ENCODE data around the gene RSBN1L.

The RSBN1L gene

DNA sequence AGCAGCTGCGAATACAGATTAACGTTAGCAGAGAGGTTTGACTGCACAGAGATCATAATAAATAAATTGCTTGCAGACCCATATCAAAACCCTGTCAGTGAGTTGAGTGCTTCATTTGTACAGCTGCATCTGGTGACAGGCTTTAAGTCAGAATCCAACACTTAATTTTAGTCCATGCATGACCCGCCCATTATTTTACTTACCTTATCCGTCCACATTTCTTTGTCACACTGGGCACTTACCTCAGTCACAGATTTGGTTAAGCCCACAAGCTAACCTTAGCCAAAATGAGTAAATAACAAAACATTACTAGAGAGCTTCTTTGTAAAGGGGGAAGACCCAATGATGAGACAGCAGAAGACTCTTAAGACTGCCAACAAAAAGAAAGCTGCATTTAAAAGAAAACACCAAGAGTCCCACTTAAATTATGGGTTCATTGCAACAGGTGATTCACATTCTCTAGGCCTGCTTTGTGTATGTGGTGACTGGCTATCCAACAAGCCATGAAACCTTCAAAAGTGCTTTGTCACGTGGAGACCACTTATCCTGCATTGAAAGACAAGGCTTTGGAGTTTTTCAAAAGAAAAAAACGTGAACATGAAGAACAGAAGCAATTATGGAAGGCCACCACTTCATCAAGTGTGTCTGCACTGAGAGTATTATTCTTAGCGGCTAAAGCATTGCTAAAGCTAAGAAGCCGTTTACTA lies 134.5 kb downstream of the RSBN1L start:
- no peak overlapping the region for H3K9ac ChIP-seq
- no peaks in the 10 kb centered on the region for H3K27me3 ChIP-seq (ENCODE audit: insufficient read depth, low read depth)
- H3K4me3 ChIP-seq (IDR thresholded peaks at IDR 0.05; ENCODE audit: insufficient read depth, low read depth, low read length): no peak overlapping the region
- no peak overlapping the region for H2AFZ ChIP-seq (ENCODE audit: low read depth)
- H3K79me2 ChIP-seq (ENCODE audit: insufficient read depth, low read depth): 0 out of 2 replicates have a peak, but pooled peaks cover 9% of the 10 kb centered on the region
- no peaks in the 10 kb centered on the region for H3K4me1 ChIP-seq (ENCODE audit: low read depth, poor library complexity, severe bottlenecking)
- H3K27ac ChIP-seq: no peak overlapping the region
- H3K4me2 ChIP-seq: no peak overlapping the region
- H3K36me3 ChIP-seq (ENCODE audit: insufficient read depth): no peaks in the 10 kb centered on the region
- H4K20me1 ChIP-seq (ENCODE audit: insufficient read depth): no peaks in the 10 kb centered on the region
- TF ChIP-seq, protein P1, sequence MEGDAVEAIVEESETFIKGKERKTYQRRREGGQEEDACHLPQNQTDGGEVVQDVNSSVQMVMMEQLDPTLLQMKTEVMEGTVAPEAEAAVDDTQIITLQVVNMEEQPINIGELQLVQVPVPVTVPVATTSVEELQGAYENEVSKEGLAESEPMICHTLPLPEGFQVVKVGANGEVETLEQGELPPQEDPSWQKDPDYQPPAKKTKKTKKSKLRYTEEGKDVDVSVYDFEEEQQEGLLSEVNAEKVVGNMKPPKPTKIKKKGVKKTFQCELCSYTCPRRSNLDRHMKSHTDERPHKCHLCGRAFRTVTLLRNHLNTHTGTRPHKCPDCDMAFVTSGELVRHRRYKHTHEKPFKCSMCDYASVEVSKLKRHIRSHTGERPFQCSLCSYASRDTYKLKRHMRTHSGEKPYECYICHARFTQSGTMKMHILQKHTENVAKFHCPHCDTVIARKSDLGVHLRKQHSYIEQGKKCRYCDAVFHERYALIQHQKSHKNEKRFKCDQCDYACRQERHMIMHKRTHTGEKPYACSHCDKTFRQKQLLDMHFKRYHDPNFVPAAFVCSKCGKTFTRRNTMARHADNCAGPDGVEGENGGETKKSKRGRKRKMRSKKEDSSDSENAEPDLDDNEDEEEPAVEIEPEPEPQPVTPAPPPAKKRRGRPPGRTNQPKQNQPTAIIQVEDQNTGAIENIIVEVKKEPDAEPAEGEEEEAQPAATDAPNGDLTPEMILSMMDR (conservative IDR thresholded peaks at IDR 0.05; ENCODE audit: low read depth, low read length): no peak

DNA sequence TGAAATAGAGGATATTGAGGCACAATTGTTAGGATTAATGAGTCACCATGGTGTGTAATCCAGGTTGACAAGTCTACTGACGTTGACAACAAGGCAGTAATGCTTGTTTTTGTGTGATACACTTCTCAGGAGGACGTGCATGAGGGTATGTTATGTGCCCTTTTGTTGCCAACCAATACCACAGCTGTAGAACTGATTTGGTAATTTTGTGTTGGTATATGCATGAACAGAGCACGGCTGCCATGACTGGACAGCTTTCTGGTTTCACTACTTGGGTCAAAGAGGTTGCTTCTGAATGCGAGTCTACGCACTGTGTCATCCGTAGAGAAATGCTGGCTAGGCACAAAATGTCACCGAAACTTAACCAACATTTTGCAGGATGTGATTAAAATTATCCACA lies 135.2 kb downstream of the RSBN1L start:
- no peak overlapping the region for H3K27ac ChIP-seq
- H3K4me3 ChIP-seq (IDR thresholded peaks at IDR 0.05; ENCODE audit: insufficient read depth, low read depth, low read length): no peak overlapping the region
- H3K79me2 ChIP-seq (ENCODE audit: insufficient read depth, low read depth): 0 out of 2 replicates have a peak, but pooled peaks cover 9% of the 10 kb centered on the region
- no peaks in the 10 kb centered on the region for H3K36me3 ChIP-seq (ENCODE audit: insufficient read depth)
- H3K9ac ChIP-seq: no peak overlapping the region
- TF ChIP-seq, protein P1 (conservative IDR thresholded peaks at IDR 0.05; ENCODE audit: low read depth, low read length): no peak
- no peaks in the 10 kb centered on the region for H3K27me3 ChIP-seq (ENCODE audit: insufficient read depth, low read depth)
- H4K20me1 ChIP-seq (ENCODE audit: insufficient read depth): no peaks in the 10 kb centered on the region
- H3K4me2 ChIP-seq: no peak overlapping the region
- no peaks in the 10 kb centered on the region for H3K4me1 ChIP-seq (ENCODE audit: low read depth, poor library complexity, severe bottlenecking)
- no peak overlapping the region for H2AFZ ChIP-seq (ENCODE audit: low read depth)

DNA sequence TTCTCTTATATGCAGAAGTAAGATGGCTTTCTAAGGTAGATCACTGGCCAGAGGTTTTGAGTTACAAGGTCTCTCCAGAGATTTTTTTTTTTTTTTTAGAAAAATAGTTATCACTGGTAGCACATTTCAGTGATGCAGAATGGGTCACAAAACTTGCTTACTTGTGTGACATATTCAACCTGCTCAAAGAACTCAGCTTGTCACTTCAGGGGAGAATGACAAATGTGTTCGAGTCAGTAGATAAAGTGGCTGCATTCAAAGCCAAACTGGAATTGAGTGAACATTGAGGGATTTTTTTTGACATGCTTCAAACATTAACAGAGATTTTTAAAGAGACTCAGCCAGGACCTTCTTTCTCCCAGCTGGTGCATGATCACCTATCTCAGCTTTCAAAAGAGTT lies 135.7 kb downstream of the RSBN1L start:
- Histone ChIP-seq H4K20me1 (ENCODE audit: insufficient read depth) (no peaks in the 10 kb centered on the region), H3K9ac (no peak overlapping the region), H3K36me3 (ENCODE audit: insufficient read depth) (no peaks in the 10 kb centered on the region), H3K4me3 (IDR thresholded peaks at IDR 0.05; ENCODE audit: insufficient read depth, low read depth, low read length) (no peak overlapping the region), H3K79me2 (ENCODE audit: insufficient read depth, low read depth) (0 out of 2 replicates have a peak, but pooled peaks cover 4% of the 10 kb centered on the region), H3K4me2 (no peak overlapping the region), H2AFZ (ENCODE audit: low read depth) (no peak overlapping the region), H3K4me1 (ENCODE audit: low read depth, poor library complexity, severe bottlenecking) (no peaks in the 10 kb centered on the region), H3K27me3 (ENCODE audit: insufficient read depth, low read depth) (no peaks in the 10 kb centered on the region), H3K27ac (no peak overlapping the region)
- TF ChIP-seq, protein P1 (conservative IDR thresholded peaks at IDR 0.05; ENCODE audit: low read depth, low read length): no peak

Measured in KMS-11 (cell line).